ENCODE results near the gene NFIB. TPM values are rescaled to one million over a fixed set of nuclear protein-coding genes. Genes with fewer than 3 reads are reported as not detected.

Gene NFIB
- total and polyA plus RNA-seq, 2 of the 4 experiments (the other 2 are of a cell fraction): 1.4 to 2.0 TPM

DNA sequence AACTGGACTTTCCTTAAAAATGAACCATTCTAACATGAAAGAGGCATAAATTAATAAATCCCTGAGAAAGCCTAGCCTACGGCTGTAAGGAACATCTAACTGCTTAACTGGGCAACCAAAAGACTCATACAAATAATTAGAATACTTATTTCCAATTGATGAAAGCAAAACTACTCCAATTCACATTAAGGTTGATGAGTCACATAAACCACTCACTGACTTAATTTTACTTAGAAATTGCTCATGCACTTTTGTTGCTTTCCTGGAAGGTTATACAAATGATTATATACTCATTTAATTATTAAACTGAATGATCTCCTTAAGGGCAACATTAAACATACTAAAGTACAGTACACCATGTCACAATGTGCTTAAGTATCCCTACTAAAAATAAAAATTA lies 101.9 kb downstream of the NFIB start:
- no peak overlapping the region for H3K4ac ChIP-seq (ENCODE audit: low read depth, low read length)
- H2BK120ac ChIP-seq (ENCODE audit: low read depth, low read length): no peak overlapping the region
- H3K27ac ChIP-seq (ENCODE audit: insufficient read depth, low read length): no peak overlapping the region
- in situ Hi-C loops (cut with MboI; ENCODE audit: low sequenced_read_pairs): loop anchor here (10.0 kb wide), 1 partner anchor 213 kb away; no protein-coding TSS in a partner anchor
- H3K27me3 ChIP-seq (ENCODE audit: control insufficient read depth, insufficient read depth, low read length): no peaks in the 10 kb centered on the region
- H2AFZ ChIP-seq (replicated peaks; ENCODE audit: low read length, poor library complexity): no peak overlapping the region
- H3K56ac ChIP-seq (ENCODE audit: extremely low read depth, insufficient read depth, low read length): no peak overlapping the region
- TF ChIP-seq FOS (IDR thresholded peaks at IDR 0.05; ENCODE audit: low read depth, low read length): peak; percentile 63; the same call in 1 of the 2 replicates
- peak; percentile 22; the same call in 1 of the 2 replicates for TF ChIP-seq CEBPB (IDR thresholded peaks at IDR 0.05; ENCODE audit: low read depth, low read length)
- TF ChIP-seq RAD21 (IDR thresholded peaks at IDR 0.05; ENCODE audit: low read length): no peak
- no peak overlapping the region for H2BK5ac ChIP-seq (ENCODE audit: low read depth, low read length, poor library complexity, severe bottlenecking)
- 0 out of 2 replicates have a peak, but pooled peaks cover 6% of the 10 kb centered on the region for H3K9me1 ChIP-seq (ENCODE audit: insufficient read depth, low read length)
- no peak overlapping the region for H2BK20ac ChIP-seq (ENCODE audit: low read depth, low read length)
- H3K79me1 ChIP-seq (ENCODE audit: low read depth in 1 of 2, low read length in 2 of 2): no peaks in the 10 kb centered on the region
- H3K4me3 ChIP-seq (ENCODE audit: insufficient read depth, low read depth, low read length): no peak overlapping the region
- no peak overlapping the region for H2AK5ac ChIP-seq (ENCODE audit: low read depth, low read length)
- H4K20me1 ChIP-seq (ENCODE audit: insufficient read depth, low read length): no peaks in the 10 kb centered on the region
- dilution Hi-C loops (cut with HindIII; ENCODE audit: low sequenced_read_pairs, unreplicated experiment): no loop called here
- H4K5ac ChIP-seq (ENCODE audit: low read depth, low read length): no peak overlapping the region
- H3K9ac ChIP-seq (ENCODE audit: low read depth, low read length): no peak overlapping the region
- H3K23ac ChIP-seq (ENCODE audit: low read depth, low read length): no peak overlapping the region
- H4K8ac ChIP-seq (ENCODE audit: low read depth in 2 of 2, low read length in 2 of 2): no peak overlapping the region
- POLR2A ChIA-PET (ENCODE audit: unreplicated experiment): no interaction called here
- no peak overlapping the region for H4K91ac ChIP-seq (ENCODE audit: insufficient read depth, low read depth, low read length)
- H3K9me3 ChIP-seq (ENCODE audit: control insufficient read depth, insufficient read depth, low read length): no peaks in the 10 kb centered on the region
- no TSS peak for BruUV-seq (replicated peaks)
- peak; percentile 59; the same call in 1 of the 2 replicates for ATAC-seq (ENCODE audit: low read depth)
- H3K4me2 ChIP-seq (ENCODE audit: low read depth, low read length): no peak overlapping the region
- H2AK9ac ChIP-seq (replicated peaks; ENCODE audit: low read depth, low read length, poor library complexity): no peak overlapping the region
- no CpG with 5 or more reads among the region's 1 CpG for WGBS, 2 experiments (ENCODE audit: extremely low coverage in 2 of 2, insufficient read length in 1 of 2)
- CTCF ChIA-PET: no interaction called here
- H3K4me1 ChIP-seq (ENCODE audit: control insufficient read depth, insufficient read depth, low read length): no peaks in the 10 kb centered on the region
- no peaks in the 10 kb centered on the region for H3K36me3 ChIP-seq (ENCODE audit: control insufficient read depth, insufficient read depth, low read length)
- intact Hi-C loops (cut with micrococcal nuclease): loop anchor here (10.0 kb wide), 1 partner anchor 213 kb away; no protein-coding TSS in a partner anchor
- H3K14ac ChIP-seq (replicated peaks; ENCODE audit: low read depth, low read length): no peak overlapping the region
- no peak overlapping the region for H2BK15ac ChIP-seq (ENCODE audit: low read depth, low read length)
- H3K18ac ChIP-seq (ENCODE audit: low read depth, low read length): no peak overlapping the region
- DNase-seq: peak; percentile 73
